Caco-2 (cell line): ENCODE data around the gene CTCFL. TPM values are rescaled to one million over a fixed set of nuclear protein-coding genes. Genes with fewer than 3 reads are reported as not detected.

Experiments
- BruUV-seq: library from RNA; stranded (reverse); fragments of 400-500 nt; replicated peaks from 2 replicates; lab custom pipeline; 2021; lab: Mats Ljungman, UMichigan
- CTCF ChIA-PET: fragments of 300-600 bp; sonication (Branson Sonifier 250); formaldehyde crosslinking; loops from one replicate; lab custom pipeline; 2022; ENCODE audit warnings: antibody characterized with exemption; lab: Charles Lee
- POLR2A ChIA-PET: fragments of 300-600 bp; sonication (Branson Sonifier 250); formaldehyde crosslinking; loops from one replicate; lab custom pipeline; 2022; ENCODE audit warnings: antibody characterized with exemption; lab: Charles Lee
- DNase-seq, 2 experiments: peaks; one replicate each; pipeline versions ENCODE4 v3.0.0 to v3.0.0-alpha.2; 2020 to 2022
- H3K27me3 ChIP-seq: replicated peaks from 2 replicates; pipeline ENCODE4 v1.6.0; 2011; ENCODE audit warnings: low read length; ENCODE audit not compliant: control insufficient read depth, insufficient read depth
- H3K36me3 ChIP-seq: 2 replicates; pipeline ENCODE4 v1.5.1; 2011; ENCODE audit warnings: low read length; ENCODE audit not compliant: control insufficient read depth, insufficient read depth
- H3K4me1 ChIP-seq: fragments of 250-450 bp; sonication (Bioruptor Pico); 2 replicates; pipeline ENCODE4 v1.5.1; 2020; ENCODE audit warnings: mild to moderate bottlenecking
- H3K4me3 ChIP-seq: 2 replicates; pipeline ENCODE4 v1.5.1; 2011; ENCODE audit warnings: low read depth, mild to moderate bottlenecking, control low read depth, low read length
- H3K9me3 ChIP-seq: fragments of 250-450 bp; sonication (Bioruptor Pico); 2 replicates; pipeline ENCODE4 v1.5.1; 2020; ENCODE audit warnings: mild to moderate bottlenecking, moderate library complexity
- H3K27ac Mint-ChIP-seq: one replicate; pipeline ENCODE4 v1.8.0; 2022; ENCODE audit warnings: mixed read lengths; ENCODE audit not compliant: unreplicated experiment
- H3K27me3 Mint-ChIP-seq: one replicate; pipeline ENCODE4 v1.8.0; 2022; ENCODE audit warnings: mixed read lengths; ENCODE audit not compliant: insufficient read depth, unreplicated experiment
- H3K36me3 Mint-ChIP-seq: one replicate; pipeline ENCODE4 v1.8.0; 2022; ENCODE audit warnings: mild to moderate bottlenecking, mixed read lengths; ENCODE audit not compliant: insufficient read depth, unreplicated experiment
- H3K4me1 Mint-ChIP-seq: one replicate; pipeline ENCODE4 v1.8.0; 2022; ENCODE audit warnings: low read depth, mixed read lengths; ENCODE audit not compliant: unreplicated experiment
- H3K4me3 Mint-ChIP-seq: one replicate; pipeline ENCODE4 v1.8.0; 2022; ENCODE audit warnings: mild to moderate bottlenecking, moderate library complexity, mixed read lengths; ENCODE audit not compliant: unreplicated experiment
- H3K9me3 Mint-ChIP-seq: one replicate; pipeline ENCODE4 v1.8.0; 2022; ENCODE audit warnings: mixed read lengths; ENCODE audit not compliant: unreplicated experiment
- intact Hi-C: fragments of 100-400 bp; cut with micrococcal nuclease; formaldehyde crosslinking; loops from one replicate; pipeline ENCODE4 v1.10.0; 2022; ENCODE audit not compliant: unreplicated experiment
- total RNA-seq: library from RNA; stranded (reverse); gene quantifications from 2 replicates; pipeline ENCODE4 v1.2.3, GENCODE V29; 2022
- TF ChIP-seq, protein P1 (sequence below), 2 experiments: fragments of 200-600 bp in 1 of 2; IDR thresholded peaks; 1 replicate in 1 of 2; 2 replicates in 1 of 2; pipeline versions ENCODE4 v1.5.1 to v1.8.0; 2011 to 2022; ENCODE audit warnings: antibody characterized with exemption in 1 of 2, control low read depth in 1 of 2, inconsistent platforms in 1 of 2, low read depth in 1 of 2, low read length in 1 of 2, mild to moderate bottlenecking in 1 of 2, moderate library complexity in 1 of 2; ENCODE audit not compliant: insufficient read depth in 1 of 2, severe bottlenecking in 1 of 2, unreplicated experiment in 1 of 2

Gene CTCFL
- total RNA-seq, 1 experiment from 2014 or later = not detected

DNA sequence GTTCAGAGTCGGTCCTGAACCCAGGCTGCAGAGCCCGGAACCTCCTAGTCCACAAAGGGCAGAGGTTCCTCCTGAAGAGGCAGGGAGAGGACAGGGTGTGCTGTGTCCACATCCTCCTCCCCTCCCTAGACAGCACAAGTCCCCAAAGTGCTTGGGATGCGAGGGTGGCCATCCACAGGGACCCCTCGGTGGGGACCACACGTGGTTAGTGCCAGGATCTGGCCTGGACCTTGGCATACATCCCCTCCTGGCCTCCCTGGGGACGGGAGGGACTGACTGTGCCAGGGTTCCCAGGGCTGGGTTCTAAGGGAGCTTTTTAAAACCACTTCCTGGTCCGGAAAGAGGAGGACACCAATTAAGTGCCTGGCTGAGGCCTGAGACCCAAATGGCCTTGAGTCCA, 63.2 kb downstream of the CTCFL start:
- Histone ChIP-seq H3K4me3 (no peak overlapping the region), H3K9me3 (no peaks in the 10 kb centered on the region; the same call in 1 of the 2 replicates), H3K4me1 (no peaks in the 10 kb centered on the region), H3K27me3 (no peaks in the 10 kb centered on the region), H3K36me3 (no peaks in the 10 kb centered on the region)
- CTCF ChIA-PET = interaction anchor here (0.6 kb wide), 1 partner anchor 11 kb away, joined by 3 read pairs; no protein-coding TSS in a partner anchor
- DNase-seq = no peak
- no peaks in the 10 kb centered on the region for H3K36me3 Mint-ChIP-seq
- POLR2A ChIA-PET = no interaction called here
- TF ChIP-seq, protein P1, sequence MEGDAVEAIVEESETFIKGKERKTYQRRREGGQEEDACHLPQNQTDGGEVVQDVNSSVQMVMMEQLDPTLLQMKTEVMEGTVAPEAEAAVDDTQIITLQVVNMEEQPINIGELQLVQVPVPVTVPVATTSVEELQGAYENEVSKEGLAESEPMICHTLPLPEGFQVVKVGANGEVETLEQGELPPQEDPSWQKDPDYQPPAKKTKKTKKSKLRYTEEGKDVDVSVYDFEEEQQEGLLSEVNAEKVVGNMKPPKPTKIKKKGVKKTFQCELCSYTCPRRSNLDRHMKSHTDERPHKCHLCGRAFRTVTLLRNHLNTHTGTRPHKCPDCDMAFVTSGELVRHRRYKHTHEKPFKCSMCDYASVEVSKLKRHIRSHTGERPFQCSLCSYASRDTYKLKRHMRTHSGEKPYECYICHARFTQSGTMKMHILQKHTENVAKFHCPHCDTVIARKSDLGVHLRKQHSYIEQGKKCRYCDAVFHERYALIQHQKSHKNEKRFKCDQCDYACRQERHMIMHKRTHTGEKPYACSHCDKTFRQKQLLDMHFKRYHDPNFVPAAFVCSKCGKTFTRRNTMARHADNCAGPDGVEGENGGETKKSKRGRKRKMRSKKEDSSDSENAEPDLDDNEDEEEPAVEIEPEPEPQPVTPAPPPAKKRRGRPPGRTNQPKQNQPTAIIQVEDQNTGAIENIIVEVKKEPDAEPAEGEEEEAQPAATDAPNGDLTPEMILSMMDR (IDR thresholded peaks at IDR 0.05; ENCODE audit: insufficient read depth in 1 of 2, low read depth in 1 of 2, low read length in 1 of 2, severe bottlenecking in 1 of 2, unreplicated experiment in 1 of 2) = no peak
- H3K4me3 Mint-ChIP-seq = no peak overlapping the region
- BruUV-seq = no TSS peak
- H3K27me3 Mint-ChIP-seq = no peaks in the 10 kb centered on the region
- intact Hi-C loops = no loop called here
- no peaks in the 10 kb centered on the region for H3K9me3 Mint-ChIP-seq
- no peak overlapping the region for H3K27ac Mint-ChIP-seq
- no peaks in the 10 kb centered on the region for H3K4me1 Mint-ChIP-seq

DNA sequence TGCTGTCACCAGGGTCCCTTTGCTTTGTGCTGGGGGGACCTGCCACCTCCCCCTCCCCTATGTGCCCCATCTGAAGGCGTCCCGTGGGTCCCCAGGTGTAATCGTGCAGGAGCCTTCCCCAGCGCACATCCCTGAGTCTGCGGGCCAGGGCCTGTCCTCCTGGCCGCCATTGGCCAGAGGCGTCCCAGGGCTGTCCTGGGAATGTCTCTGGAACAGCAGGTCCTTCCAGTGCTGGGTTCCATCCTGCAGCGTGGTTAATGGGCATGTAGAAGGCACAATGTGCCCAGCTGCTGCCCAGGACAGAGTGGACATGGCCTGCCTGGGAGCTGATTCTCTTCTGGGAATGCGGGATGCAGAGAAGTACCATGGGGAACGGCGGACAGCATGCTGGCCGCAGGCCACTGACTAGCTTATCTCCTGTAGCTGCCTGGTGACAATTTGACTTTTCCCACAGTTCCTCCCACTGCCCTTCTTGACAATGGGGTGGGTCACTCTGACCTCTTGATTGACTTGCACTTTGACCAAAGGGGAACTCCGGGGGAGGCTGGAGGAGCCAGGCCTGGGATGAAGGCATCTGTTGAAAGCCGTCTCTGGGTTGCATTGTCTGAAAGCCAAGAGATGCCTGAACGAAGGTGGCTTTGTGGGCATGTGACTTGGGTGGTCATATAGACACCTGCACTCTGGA, 64.0 kb downstream of the CTCFL start:
- CTCF ChIA-PET = interaction anchor here (0.7 kb wide), 1 partner anchor 25 kb away, joined by 4 read pairs; no protein-coding TSS in a partner anchor
- intact Hi-C loops = no loop called here
- Mint-ChIP-seq H3K9me3 (no peaks in the 10 kb centered on the region), H3K36me3 (no peaks in the 10 kb centered on the region), H3K27ac (no peak overlapping the region), H3K4me1 (no peaks in the 10 kb centered on the region), H3K27me3 (no peaks in the 10 kb centered on the region), H3K4me3 (no peak overlapping the region)
- no peaks in the 10 kb centered on the region; the same call in 1 of the 2 replicates for H3K9me3 ChIP-seq
- H3K4me3 ChIP-seq = no peak overlapping the region
- no TSS peak for BruUV-seq
- TF ChIP-seq, protein P1 (IDR thresholded peaks at IDR 0.05; ENCODE audit: insufficient read depth in 1 of 2, low read depth in 1 of 2, low read length in 1 of 2, severe bottlenecking in 1 of 2, unreplicated experiment in 1 of 2) = no peak
- no peaks in the 10 kb centered on the region for H3K36me3 ChIP-seq
- no peaks in the 10 kb centered on the region for H3K27me3 ChIP-seq
- DNase-seq = no peak
- POLR2A ChIA-PET = no interaction called here
- no peaks in the 10 kb centered on the region for H3K4me1 ChIP-seq

DNA sequence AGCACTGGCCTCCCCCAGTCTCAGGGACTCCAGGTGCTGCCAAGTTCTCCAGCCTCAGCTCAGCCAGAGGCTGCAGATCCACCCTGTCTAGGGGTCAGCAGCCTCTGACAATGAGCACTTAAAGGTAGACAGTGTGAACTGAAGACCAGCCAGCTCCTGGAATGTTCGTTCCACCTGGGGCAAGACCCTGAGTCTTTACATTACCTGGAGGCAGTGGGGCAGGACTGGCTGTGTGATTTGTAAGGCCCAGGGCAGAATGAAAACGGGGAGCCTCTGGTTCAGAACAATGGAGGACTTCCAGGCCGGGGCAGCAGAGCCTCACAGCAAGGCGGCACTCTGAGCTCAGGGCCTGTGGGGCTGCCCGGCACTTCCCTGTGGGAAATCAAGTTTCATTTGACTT, 65.0 kb downstream of the CTCFL start:
- Mint-ChIP-seq H3K36me3 (no peaks in the 10 kb centered on the region), H3K9me3 (no peaks in the 10 kb centered on the region), H3K4me3 (no peak overlapping the region), H3K27ac (no peak overlapping the region), H3K27me3 (peaks cover 3% of the 10 kb centered on the region), H3K4me1 (no peaks in the 10 kb centered on the region)
- no peak for DNase-seq
- ChIA-PET CTCF (no interaction called here), POLR2A (no interaction called here)
- TF ChIP-seq, protein P1 (IDR thresholded peaks at IDR 0.05; ENCODE audit: insufficient read depth in 1 of 2, low read depth in 1 of 2, low read length in 1 of 2, severe bottlenecking in 1 of 2, unreplicated experiment in 1 of 2) = no peak
- intact Hi-C loops = no loop called here
- no peak overlapping the region for H3K4me3 ChIP-seq
- no peaks in the 10 kb centered on the region for H3K27me3 ChIP-seq
- BruUV-seq = no TSS peak
- H3K4me1 ChIP-seq = no peaks in the 10 kb centered on the region
- no peaks in the 10 kb centered on the region for H3K36me3 ChIP-seq
- H3K9me3 ChIP-seq = no peaks in the 10 kb centered on the region; the same call in 1 of the 2 replicates
